Astrocyte of the spinal cord (primary cell): ENCODE data around the gene ZSWIM7.
"Not testable (repeated sequence)": the region's sequence is repeated elsewhere in the genome, so short reads cannot be mapped to it uniquely, and the experiment has no call there.

ENCODE experiments used
- DNase-seq: peaks from one replicate; pipeline ENCODE4 v3.0.0; 2011; ENCODE audit warnings: low read depth, low spot score
- H3K4me3 ChIP-seq: 2 replicates; pipeline ENCODE4 v1.5.1; 2011; ENCODE audit warnings: low read depth, mild to moderate bottlenecking, low read length, moderate library complexity
- in situ Hi-C: cut with HindIII; loops from 2 replicates; pipeline ENCODE4 v1.10.0; 2017; ENCODE audit warnings: low sequenced_read_pairs
- TF ChIP-seq, protein P1 (sequence below): IDR thresholded peaks from 2 replicates; pipeline ENCODE4 v1.5.1; 2012; ENCODE audit warnings: low read depth, mild to moderate bottlenecking, low read length, inconsistent platforms

The ZSWIM7 gene

DNA sequence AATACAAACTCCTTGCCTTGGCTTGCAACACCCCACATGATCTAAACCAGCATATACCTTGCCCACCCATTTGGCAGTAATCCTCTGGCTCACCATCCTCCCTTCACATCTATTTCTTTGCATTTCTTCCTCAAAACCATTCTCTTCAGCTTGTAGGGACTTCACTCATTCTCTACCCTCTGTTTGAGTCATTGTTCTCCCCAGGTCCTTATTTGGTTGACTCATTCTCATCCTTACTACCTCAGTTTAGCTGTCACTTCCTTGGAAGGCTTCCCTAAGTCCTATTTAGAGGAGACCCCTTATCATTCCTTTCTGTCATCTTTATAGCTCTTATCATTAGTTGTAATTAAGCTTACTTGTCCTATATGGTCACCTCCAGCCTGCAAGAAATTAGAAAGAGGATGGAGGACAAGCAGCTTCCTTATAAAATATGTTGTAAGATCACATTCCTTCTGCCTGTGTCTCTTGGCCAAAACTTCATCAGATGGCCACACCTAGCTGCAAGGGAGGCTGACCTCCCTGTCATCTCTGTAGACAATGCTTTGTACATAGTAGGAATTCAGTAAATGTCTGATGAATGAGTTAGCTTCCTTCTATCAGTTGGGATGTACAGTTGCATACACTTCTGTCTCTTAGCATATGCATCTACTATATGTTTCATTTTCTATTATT is 1.9 kb upstream of the ZSWIM7 start:
- peak overlapping the region; percentile 84 for H3K4me3 ChIP-seq
- in situ Hi-C loops, result no loop called here
- DNase-seq, result no peak
- TF ChIP-seq, protein P1, sequence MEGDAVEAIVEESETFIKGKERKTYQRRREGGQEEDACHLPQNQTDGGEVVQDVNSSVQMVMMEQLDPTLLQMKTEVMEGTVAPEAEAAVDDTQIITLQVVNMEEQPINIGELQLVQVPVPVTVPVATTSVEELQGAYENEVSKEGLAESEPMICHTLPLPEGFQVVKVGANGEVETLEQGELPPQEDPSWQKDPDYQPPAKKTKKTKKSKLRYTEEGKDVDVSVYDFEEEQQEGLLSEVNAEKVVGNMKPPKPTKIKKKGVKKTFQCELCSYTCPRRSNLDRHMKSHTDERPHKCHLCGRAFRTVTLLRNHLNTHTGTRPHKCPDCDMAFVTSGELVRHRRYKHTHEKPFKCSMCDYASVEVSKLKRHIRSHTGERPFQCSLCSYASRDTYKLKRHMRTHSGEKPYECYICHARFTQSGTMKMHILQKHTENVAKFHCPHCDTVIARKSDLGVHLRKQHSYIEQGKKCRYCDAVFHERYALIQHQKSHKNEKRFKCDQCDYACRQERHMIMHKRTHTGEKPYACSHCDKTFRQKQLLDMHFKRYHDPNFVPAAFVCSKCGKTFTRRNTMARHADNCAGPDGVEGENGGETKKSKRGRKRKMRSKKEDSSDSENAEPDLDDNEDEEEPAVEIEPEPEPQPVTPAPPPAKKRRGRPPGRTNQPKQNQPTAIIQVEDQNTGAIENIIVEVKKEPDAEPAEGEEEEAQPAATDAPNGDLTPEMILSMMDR, result no peak

DNA sequence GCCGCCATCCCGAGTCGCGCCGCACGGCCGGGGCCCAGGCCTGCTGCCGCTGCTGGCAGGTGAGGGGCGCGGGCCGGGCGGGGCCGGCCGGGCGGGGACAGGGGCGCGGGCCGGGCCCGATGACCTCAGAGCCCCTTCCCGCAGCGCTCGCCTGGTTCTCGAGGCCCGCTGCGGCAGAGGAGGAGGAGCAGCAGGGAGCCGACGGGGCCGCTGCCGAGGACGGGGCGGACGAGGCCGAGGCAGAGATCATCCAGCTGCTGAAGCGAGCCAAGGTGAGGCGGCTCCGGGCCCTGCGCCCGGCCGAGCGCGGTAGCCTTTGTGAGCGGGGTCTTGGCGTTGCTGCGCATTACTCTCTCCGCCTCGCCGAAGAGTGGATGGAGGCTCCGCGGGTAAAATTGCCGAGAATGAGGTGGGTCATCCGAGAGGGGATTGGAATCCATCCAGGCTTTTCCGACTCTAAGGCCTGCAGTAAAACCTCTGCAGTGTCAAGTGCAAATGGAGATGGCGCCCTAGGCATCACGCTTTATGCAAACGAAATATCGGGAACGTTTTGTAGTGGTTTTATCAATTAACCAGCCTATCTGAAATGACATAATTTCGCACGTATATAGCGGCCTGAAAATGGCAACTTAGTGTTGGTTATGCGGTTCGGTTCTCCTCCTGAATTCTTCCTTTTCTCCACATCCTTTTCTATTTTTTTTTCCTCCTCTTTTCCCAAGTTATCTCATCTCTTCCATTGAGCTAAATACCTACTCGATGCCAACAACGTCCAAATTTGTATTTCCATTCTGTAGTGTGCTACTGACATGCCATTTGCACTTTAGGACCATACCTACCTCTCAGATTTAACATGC is 697 bp upstream of the ZSWIM7 start:
- in situ Hi-C loops, result no loop called here
- H3K4me3 ChIP-seq, result peak overlapping the region; percentile 84
- DNase-seq, result peak; percentile 38
- TF ChIP-seq, protein P1, result no peak

DNA sequence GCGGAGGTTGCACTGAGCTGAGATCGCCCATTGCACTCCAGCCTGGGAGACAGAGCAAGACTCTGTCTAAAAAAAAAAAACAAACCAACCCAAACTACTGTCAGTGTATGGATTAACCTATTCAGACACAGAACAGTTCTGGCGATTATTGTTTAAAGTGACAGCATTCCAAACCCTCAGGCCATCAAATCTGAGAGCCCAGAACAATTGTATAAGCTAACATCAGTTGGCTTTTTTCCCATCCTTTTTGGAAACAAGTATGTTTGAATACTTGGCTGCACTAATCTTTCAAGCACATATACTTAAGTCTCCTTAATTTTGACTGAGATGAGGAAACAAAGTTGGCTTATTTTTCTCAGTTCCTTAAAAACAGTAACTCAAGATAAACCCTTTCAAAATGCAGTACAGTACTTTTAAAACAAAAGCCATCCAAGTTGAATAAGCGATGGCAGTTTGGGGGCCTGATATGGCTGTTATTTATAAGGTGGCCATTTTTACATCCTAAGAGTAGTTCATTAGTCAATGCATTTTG is 1.4 kb downstream of the ZSWIM7 start:
- in situ Hi-C loops, result no loop called here
- DNase-seq, result no peak
- H3K4me3 ChIP-seq, result no peak overlapping the region
- TF ChIP-seq, protein P1, result no peak

DNA sequence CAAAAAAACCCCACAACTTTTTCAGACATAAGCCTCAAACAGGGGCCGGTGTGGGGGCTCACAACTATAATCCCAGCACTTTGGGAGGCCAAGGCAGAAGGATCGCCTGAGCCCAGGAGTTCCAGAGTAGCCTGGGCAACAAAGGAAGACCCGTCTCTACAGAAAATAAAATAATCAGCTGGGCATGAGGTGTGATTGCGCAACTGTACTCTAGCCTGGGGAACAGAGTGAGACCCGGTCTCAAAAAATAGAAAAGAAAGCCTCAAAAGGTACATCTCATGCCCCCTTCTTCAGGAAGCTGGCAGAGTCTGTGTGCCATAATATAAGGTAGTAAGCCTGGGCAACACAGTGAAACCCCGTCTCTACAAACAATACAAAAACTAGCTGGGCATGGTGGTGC is 3.2 kb downstream of the ZSWIM7 start:
- in situ Hi-C loops, result no loop called here
- TF ChIP-seq, protein P1, result no peak

DNA sequence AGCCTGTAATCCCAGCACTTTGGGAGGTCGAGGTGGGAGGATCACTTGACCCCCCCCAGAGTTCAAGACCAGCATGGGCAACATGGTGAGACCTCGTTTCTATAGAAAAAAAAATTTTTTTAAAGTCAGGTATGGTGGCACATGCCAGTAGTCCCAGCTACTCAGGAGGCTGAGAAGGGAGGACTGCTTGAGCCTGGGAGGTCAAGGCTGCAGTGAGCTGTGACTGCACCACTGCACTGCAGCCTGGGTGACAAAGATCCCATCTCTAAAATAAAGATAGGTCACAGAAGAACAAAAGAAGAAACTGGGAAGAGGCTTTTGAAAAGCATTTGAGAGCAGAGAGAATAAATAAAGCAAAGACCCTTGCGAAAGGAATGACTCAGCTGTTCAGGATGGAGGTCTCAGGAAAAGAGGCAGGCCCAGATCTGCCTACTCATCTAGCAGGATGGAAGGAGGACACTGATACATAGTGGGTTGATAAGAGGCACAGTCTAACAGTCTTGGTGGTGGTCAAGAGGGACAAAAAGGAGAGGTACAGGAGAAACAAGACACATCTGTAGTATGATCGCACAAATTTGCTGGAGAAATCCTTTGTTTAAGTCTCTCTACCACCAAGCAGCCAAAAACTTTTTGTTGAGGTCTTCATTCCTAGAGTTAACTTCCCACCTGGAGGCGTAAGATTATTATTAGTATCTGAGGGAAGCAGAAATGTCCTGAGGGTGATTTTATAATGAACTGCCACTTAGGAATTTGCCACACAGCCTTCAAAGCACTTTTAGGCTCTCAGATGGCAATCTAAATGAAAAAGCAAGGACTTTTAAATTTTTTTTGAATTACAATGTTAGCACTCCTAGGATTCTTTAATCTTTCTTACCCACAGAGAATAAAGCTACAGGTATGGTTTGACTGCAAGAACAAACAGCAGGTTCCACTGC is 17.6 kb downstream of the ZSWIM7 start:
- H3K4me3 ChIP-seq, result no peak overlapping the region
- in situ Hi-C loops, result no loop called here
- DNase-seq, result peak; percentile 44
- TF ChIP-seq, protein P1, result no peak

More for the DNA sequence above, 3.2 kb downstream of the ZSWIM7 start:
- DNase-seq, result no peak
- H3K4me3 ChIP-seq, result no peak overlapping the region

DNA sequence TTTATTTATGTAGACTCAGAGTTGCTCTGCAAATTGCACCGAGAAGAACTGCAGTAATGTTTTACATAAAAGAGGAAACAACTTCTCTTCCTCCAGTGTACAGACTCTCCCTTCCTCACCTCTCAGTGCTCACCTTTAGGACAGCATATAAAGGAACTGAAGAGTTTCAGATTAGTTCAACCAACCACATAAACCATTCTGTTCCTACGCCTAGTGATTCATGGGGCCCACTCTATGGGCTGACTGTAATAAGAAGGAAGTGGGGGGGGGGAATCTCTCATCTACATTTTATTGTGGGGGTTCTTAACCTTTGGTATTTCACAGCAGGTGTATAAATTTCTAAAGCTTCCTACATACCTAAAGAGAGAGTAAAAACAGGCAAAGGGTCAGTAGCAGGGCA is 18.3 kb downstream of the ZSWIM7 start:
- TF ChIP-seq, protein P1, result no peak
- in situ Hi-C loops, result no loop called here
- no peak for DNase-seq
- H3K4me3 ChIP-seq, result no peak overlapping the region

DNA sequence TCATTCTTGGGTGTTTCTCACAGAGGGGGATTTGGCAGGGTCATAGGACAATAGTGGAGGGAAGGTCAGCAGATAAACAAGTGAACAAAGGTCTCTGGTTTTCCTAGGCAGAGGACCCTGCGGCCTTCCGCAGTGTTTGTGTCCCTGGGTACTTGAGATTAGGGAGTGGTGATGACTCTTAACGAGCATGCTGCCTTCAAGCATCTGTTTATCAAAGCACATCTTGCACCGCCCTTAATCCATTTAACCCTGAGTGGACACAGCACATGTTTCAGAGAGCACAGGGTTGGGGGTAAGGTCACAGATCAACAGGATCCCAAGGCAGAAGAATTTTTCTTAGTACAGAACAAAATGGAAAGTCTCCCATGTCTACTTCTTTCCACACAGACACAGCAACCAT is 20.5 kb downstream of the ZSWIM7 start:
- in situ Hi-C loops, H3K4me3 ChIP-seq, DNase-seq: not testable (repeated sequence)
